GM21786 (cell line): Measurements from ENCODE around the gene CDKAL1.

Source experiments
- ATAC-seq: cut with Tn5 transposase; IDR thresholded peaks from one replicate; pipeline ENCODE4 v1.9.1; 2021; ENCODE audit not compliant: unreplicated experiment

CDKAL1 gene

GRCh38 chr6:20670750-20671149 lies 136.5 kb downstream of the CDKAL1 start:
- ATAC-seq = no peak

- ATAC-seq = no peak
Measured at GRCh38 chr6:20672038-20672437, 137.8 kb downstream of the CDKAL1 start.

- no peak for ATAC-seq
Measured at GRCh38 chr6:20673458-20673857, 139.2 kb downstream of the CDKAL1 start.

GRCh38 chr6:20674664-20675063 lies 140.4 kb downstream of the CDKAL1 start:
- no peak for ATAC-seq

GRCh38 chr6:20678831-20679352 lies 144.6 kb downstream of the CDKAL1 start:
- ATAC-seq = no peak

- peak; percentile 78 for ATAC-seq
Measured at GRCh38 chr6:20680697-20681165, 146.5 kb downstream of the CDKAL1 start.

- peak; percentile 57 for ATAC-seq
Measured at GRCh38 chr6:20681243-20681684, 147.0 kb downstream of the CDKAL1 start.

- no peak for ATAC-seq
Measured at GRCh38 chr6:20684474-20684873, 150.2 kb downstream of the CDKAL1 start.

- ATAC-seq = no peak
Measured at GRCh38 chr6:20686142-20686541, 151.9 kb downstream of the CDKAL1 start.

GRCh38 chr6:20687494-20687893 lies 153.2 kb downstream of the CDKAL1 start:
- peak; percentile 53 for ATAC-seq

GRCh38 chr6:20688710-20689500 lies 154.6 kb downstream of the CDKAL1 start:
- peak; percentile 91 for ATAC-seq

GRCh38 chr6:20691185-20691584 lies 156.9 kb downstream of the CDKAL1 start:
- no peak for ATAC-seq

- no peak for ATAC-seq
Measured at GRCh38 chr6:20692023-20692422, 157.8 kb downstream of the CDKAL1 start.

- ATAC-seq = no peak
Measured at GRCh38 chr6:20693466-20694063, 159.3 kb downstream of the CDKAL1 start.

- no peak for ATAC-seq
Measured at GRCh38 chr6:20696676-20697075, 162.4 kb downstream of the CDKAL1 start.

GRCh38 chr6:20698675-20699074 lies 164.4 kb downstream of the CDKAL1 start:
- ATAC-seq = no peak

- no peak for ATAC-seq
Measured at GRCh38 chr6:20699402-20699801, 165.1 kb downstream of the CDKAL1 start.

GRCh38 chr6:20700375-20700774 lies 166.1 kb downstream of the CDKAL1 start:
- peak; percentile 56 for ATAC-seq

GRCh38 chr6:20702366-20702765 lies 168.1 kb downstream of the CDKAL1 start:
- no peak for ATAC-seq

GRCh38 chr6:20703049-20703448 lies 168.8 kb downstream of the CDKAL1 start:
- no peak for ATAC-seq

GRCh38 chr6:20704325-20705025 lies 170.2 kb downstream of the CDKAL1 start:
- ATAC-seq = no peak

GRCh38 chr6:20705741-20706140 lies 171.5 kb downstream of the CDKAL1 start:
- ATAC-seq = no peak
